Lung (tissue), 12 donors: ENCODE measurements around the gene CYP27C1. TPM values are rescaled to one million over a fixed set of nuclear protein-coding genes. Genes with fewer than 3 reads are reported as not detected.

Experiments used
- ATAC-seq: fragments of 200-7000 bp; cut with Tn5 transposase; one replicate; pipeline ENCODE4 v1.9.1; 2020; ENCODE audit warnings: moderate number of reproducible peaks; ENCODE audit not compliant: insufficient read depth, low FRiP score
- DNase-seq, 3 donors: peaks; one replicate each; pipeline ENCODE4 v3.0.0-alpha.2; 2013 to 2017
- H3K27ac ChIP-seq, 2 donors: one replicate each; pipeline ENCODE4 v1.5.1; 2013; ENCODE audit warnings: mild to moderate bottlenecking in 2 of 2, moderate library complexity in 2 of 2, control low read depth in 1 of 2, inconsistent platforms in 1 of 2, low read depth in 1 of 2, low read length in 1 of 2
- H3K27me3 ChIP-seq, 3 donors: one replicate each; pipeline ENCODE4 v1.5.1; 2013; ENCODE audit warnings: low read length in 2 of 3; ENCODE audit not compliant: control insufficient read depth in 3 of 3, insufficient read depth in 3 of 3
- H3K36me3 ChIP-seq, 4 donors: one replicate each; pipeline ENCODE4 v1.5.1; 2013; ENCODE audit warnings: low read length in 4 of 4, mild to moderate bottlenecking in 1 of 4, moderate library complexity in 1 of 4; ENCODE audit not compliant: control insufficient read depth in 4 of 4, insufficient read depth in 4 of 4
- H3K4me1 ChIP-seq, 5 donors: one replicate each; pipeline ENCODE4 v1.5.1; 2013; ENCODE audit warnings: low read length in 5 of 5, mild to moderate bottlenecking in 2 of 5, moderate library complexity in 1 of 5; ENCODE audit not compliant: control insufficient read depth in 5 of 5, insufficient read depth in 5 of 5
- H3K4me3 ChIP-seq: one replicate; pipeline ENCODE4 v1.5.1; 2013; ENCODE audit warnings: mild to moderate bottlenecking, control low read depth, moderate library complexity
- H3K9ac ChIP-seq, 2 donors: one replicate each; pipeline ENCODE4 v1.5.1; 2013; ENCODE audit warnings: low read length in 2 of 2, control low read depth in 1 of 2; ENCODE audit not compliant: insufficient read depth in 1 of 2
- H3K9me3 ChIP-seq, 4 donors: one replicate each; pipeline ENCODE4 v1.5.1; 2013; ENCODE audit warnings: low read length in 3 of 4, mild to moderate bottlenecking in 1 of 4, moderate library complexity in 1 of 4; ENCODE audit not compliant: control insufficient read depth in 4 of 4, insufficient read depth in 3 of 4
- CTCF ChIP-seq: IDR thresholded peaks from 2 replicates; pipeline ENCODE4 v1.5.1; 2012; ENCODE audit warnings: mild to moderate bottlenecking; ENCODE audit errors: control extremely low read depth, extremely low read depth
- WGBS, 2 donors: extraction: QIAGEN DNeasy Blood & Tissue Kit; methylation state at CpG; one replicate each; pipeline ENCODE4 v1.1.7; 2013; 5-methylcytosine and 5-hydroxymethylcytosine counted together
- polyA plus RNA-seq, 2 donors: library from polyadenylated mRNA; stranded (reverse); fragments of 200-250 nt; gene quantifications; one replicate each; pipeline ENCODE4 v1.2.1, GENCODE V29; 2013
- total RNA-seq, 2 donors: library from RNA; depleted of rRNA in 1 of 2; stranded (reverse); fragments of >200 nt in 1 of 2; gene quantifications; one replicate each; pipeline ENCODE4 v1.2.1, GENCODE V29; 2014 to 2021
- donor health status: control.
- donor health status: control.
- donor health status: Bipolar disorder and iron deficiency.
- donor health status: healthy.
- donor health status: DM: yes; HTN: yes; CAD: no.

CYP27C1 gene
- total and polyA plus RNA-seq, 4 donors = 0.04 to 2.9 (median 0.07) TPM

- peaks cover 0 to 45% (median 22%) of the 10 kb centered on the region in 5 donors for H3K4me1 ChIP-seq
- 64 to 78% methylated on average over 13 of the region's 13 CpGs for WGBS, 2 donors
- peak; percentile 63 to 88 (median 80) for DNase-seq
- H3K9me3 ChIP-seq = no peaks in the 10 kb centered on the region
- no peak for ATAC-seq
- H3K36me3 ChIP-seq = no peaks in the 10 kb centered on the region
- no peak overlapping the region for H3K4me3 ChIP-seq
- no peak overlapping the region for H3K27ac ChIP-seq
- H3K27me3 ChIP-seq = no peaks in the 10 kb centered on the region
- TF ChIP-seq CTCF = no peak
- peak overlapping the region in 1 of 2 donors; percentile 58 for H3K9ac ChIP-seq
Measured at GRCh38 chr2:127175041-127175721, 44.9 kb downstream of the CYP27C1 start.

GRCh38 chr2:127174640-127175039, 45.5 kb downstream of the CYP27C1 start:
- Histone ChIP-seq H3K4me1 (peaks cover 0 to 46% (median 22%) of the 10 kb centered on the region in 5 donors), H3K27ac (no peak overlapping the region), H3K36me3 (no peaks in the 10 kb centered on the region), H3K9ac (no peak overlapping the region), H3K9me3 (no peaks in the 10 kb centered on the region), H3K27me3 (no peaks in the 10 kb centered on the region), H3K4me3 (no peak overlapping the region)
- ATAC-seq (no peak), DNase-seq (no peak)
- 88 to 89% methylated on average over 6 of the region's 6 CpGs for WGBS, 2 donors
- TF ChIP-seq CTCF = no peak

- Histone ChIP-seq H3K36me3 (no peaks in the 10 kb centered on the region), H3K9ac (no peak overlapping the region), H3K9me3 (no peaks in the 10 kb centered on the region), H3K4me1 (peaks cover 0 to 51% (median 22%) of the 10 kb centered on the region in 5 donors), H3K27ac (no peak overlapping the region), H3K27me3 (no peaks in the 10 kb centered on the region), H3K4me3 (no peak overlapping the region)
- DNase-seq (no peak), ATAC-seq (no peak)
- WGBS, 2 donors = 72 to 80% methylated on average over 5 to 6 of the region's 6 CpGs
- TF ChIP-seq CTCF = no peak
Measured at GRCh38 chr2:127174136-127174535, 46.0 kb downstream of the CYP27C1 start.

- 63 to 77% methylated on average over 6 of the region's 6 CpGs for WGBS, 2 donors
- no peaks in the 10 kb centered on the region for H3K36me3 ChIP-seq
- no peaks in the 10 kb centered on the region for H3K27me3 ChIP-seq
- no peak for TF ChIP-seq CTCF
- peak overlapping the region in 1 of 2 donors; percentile 14 for H3K9ac ChIP-seq
- H3K4me1 ChIP-seq = peaks cover 0 to 51% (median 22%) of the 10 kb centered on the region in 5 donors
- DNase-seq (peak; percentile 73 to 93 (median 89)), ATAC-seq (no peak)
- no peak overlapping the region for H3K27ac ChIP-seq
- H3K4me3 ChIP-seq = no peak overlapping the region
- no peaks in the 10 kb centered on the region for H3K9me3 ChIP-seq
Measured at GRCh38 chr2:127173057-127173456, 47.0 kb downstream of the CYP27C1 start.
